NCI-H748 (cell line): Measurements from ENCODE around the gene IL1RAPL1.

Source experiments
- DNase-seq: peaks from one replicate; lab custom pipeline; 2025; ENCODE audit not compliant: unreplicated experiment; lab: John Stamatoyannopoulos, UW

The IL1RAPL1 gene

DNA sequence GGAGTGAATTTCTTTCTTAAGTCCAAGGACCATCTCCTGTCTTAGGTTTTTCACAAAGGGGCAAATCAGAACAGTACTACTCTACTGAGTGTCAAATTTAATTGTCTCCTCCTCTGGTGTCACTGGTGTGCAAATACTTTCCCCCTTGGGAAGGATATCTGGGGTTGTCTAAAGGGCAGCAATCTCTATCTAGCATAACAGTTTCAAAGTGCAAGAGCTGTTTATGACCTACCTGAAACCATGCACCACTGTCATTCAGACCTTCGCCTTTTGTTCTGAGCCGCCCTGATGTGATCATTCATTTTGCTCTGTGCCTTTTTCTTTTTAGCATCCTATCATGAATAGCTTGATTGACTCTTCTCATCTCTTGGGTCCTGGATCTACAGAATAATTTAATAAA lies 39.3 kb downstream of the IL1RAPL1 start:
- DNase-seq: no peak

DNA sequence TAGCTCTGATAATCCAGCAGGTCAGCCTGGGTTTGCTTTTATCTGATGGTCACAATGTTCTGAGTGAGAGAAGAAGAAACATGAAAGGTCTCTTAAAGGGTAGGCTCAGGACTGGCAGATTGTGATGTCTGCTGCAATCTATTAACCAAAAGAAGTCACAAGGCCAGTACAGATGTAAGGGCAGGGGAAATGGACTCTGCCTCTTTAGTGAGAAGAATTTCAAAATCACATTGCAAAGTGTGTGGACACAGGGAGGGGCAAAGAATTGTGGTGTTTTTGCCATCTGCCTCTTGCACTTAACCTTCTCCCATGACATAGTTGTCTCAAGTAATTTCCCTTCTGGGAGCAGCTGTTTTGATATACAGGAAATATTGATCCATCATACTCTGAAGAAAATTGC lies 40.9 kb downstream of the IL1RAPL1 start:
- no peak for DNase-seq

DNA sequence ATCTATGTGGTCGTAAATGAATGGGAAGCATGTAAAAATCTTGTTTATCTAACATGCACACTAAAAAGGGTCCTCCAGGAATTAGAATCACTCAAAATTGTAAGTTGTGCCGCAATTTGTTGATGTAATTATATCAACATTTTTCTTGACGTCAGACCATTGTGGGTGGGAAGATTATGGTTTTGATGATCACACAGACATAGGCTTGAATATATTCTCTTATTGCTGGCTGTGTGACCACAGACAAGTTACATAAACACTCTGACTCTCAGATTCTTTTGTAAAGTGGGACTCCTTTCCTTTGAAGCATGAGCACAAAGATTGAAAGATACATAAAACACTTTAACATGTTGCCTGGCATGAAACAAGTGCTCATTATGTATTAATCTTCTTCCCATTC lies 51.5 kb downstream of the IL1RAPL1 start:
- no peak for DNase-seq

DNA sequence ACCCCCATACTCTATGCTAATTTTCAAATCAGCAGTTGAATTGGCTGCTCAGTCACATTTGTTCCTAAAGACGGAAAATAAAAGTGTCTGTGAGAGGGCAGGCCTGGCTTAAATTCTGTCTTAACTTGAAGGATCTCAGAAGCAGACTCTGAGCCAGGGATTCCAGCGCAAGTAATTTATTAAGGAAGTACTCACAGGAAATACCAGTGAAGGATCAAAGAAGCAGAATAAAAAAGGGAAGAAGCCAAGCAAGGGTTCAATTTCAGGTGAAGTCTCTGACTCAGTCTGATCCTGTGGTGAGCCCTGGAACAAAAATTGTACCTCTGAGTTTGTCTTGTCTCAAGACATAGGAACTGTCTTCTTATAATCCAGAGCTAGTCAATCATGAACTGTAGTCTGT lies 52.2 kb downstream of the IL1RAPL1 start:
- no peak for DNase-seq

DNA sequence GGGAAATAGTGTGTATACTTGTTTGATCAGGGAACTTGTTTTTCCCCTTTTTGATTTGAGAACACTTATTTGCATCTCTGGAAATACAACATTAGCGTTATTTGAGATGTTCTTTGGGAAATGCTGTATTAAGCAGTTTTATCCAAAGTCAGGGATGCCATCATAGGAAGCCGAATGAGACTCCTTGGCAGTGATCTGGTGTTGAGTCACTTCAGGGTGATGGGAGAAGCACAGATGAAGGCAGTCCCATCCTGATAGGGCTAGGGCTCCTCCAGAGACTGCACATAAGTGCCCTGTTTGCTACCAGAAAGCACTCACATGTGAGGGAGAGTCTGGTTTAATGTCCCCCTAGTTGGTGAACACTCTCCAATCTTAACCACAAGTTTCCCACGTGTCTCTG lies 62.3 kb downstream of the IL1RAPL1 start:
- no peak for DNase-seq

DNA sequence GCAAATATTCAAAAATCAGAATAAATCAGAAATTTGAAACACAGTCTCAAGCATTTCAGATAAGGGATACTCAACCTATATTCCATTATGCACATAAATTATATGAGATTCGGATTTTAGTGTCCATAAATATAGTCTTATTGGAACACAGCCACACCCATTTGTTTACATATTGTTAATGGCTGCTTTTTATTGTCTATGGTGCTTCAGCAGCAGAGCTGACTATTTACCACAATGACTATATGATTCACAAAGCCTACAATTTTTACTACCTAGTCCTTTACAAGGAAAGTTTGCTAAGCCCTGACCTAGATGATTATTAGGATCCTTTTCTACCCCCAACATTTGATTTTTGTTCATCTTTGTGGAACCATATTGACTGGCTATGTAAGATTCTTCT lies 63.9 kb downstream of the IL1RAPL1 start:
- DNase-seq: peak; percentile 46

DNA sequence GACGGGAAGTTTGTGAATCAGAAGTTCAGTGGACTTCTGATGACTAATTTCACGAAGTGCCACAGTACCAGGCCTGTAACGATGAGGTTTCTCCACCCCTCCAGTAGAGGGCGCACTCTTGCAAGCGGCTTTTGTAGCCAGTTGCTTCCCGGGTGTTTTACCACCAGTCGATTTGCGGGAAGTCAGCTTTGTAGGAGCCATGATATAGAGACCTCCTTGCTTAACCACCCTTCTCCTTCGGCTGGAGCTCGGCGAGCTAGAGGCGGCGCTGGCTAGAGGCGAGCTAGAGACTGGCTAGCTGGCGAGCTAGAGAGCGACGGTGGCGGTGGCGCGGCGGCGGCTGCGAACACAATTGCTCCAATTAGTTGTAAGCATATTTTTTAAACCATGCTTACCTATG lies 72.0 kb downstream of the IL1RAPL1 start:
- no peak for DNase-seq

DNA sequence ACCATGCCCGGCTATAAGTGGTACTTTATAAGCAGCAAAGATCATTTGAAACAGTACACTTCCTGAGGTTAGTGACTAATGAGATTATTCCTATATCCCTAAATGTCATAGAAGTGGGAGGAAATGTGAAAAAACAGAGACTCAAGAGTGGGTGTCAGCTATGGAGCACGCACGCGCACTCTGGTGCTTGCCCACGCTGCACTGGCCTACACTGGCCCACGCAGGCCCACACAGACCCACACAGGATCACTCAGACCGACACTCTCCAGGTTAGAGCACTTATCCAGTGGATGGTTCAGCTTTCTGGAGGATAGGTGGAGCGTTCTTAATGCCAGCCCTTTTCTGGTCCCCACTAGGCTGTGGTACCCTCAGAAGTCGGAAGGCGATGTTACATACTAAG lies 78.5 kb downstream of the IL1RAPL1 start:
- DNase-seq: no peak

DNA sequence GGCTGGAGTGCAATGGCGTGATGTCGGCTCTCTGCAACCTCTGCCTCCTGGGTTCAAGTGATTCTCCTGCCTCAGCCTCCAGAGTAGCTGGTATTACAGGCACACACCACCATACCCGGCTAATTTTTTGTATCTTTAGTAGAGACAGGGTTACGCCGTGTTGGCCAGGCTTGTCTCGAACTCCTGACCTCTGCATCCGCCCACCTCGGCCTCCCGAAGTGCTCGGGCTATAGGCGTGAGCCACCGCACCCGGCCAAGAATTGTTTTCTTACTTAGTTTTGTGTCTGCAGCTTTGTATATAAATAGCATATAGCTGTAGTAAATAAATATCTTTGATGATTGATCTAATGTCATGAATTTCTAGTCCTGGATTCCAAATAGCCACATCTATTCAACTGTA lies 81.1 kb downstream of the IL1RAPL1 start:
- DNase-seq: no peak

DNA sequence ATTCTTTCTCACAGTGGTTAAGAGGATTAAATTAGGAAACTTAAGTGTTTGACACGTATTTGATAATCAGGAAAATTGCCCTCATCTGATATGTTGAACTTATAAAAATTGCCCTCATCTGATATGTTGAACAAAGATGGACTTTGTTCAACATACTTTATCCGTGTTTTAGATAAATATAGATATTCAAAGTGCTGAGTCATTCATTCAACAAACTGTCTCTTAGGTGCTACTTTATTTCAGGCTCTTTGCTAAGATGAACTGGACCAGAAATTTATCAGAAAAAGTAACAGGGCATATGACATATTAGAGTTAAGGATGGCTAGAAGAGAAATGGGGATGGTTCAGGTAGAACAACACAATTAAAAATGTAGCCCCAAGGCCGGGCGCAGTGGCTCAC lies 81.7 kb downstream of the IL1RAPL1 start:
- no peak for DNase-seq

DNA sequence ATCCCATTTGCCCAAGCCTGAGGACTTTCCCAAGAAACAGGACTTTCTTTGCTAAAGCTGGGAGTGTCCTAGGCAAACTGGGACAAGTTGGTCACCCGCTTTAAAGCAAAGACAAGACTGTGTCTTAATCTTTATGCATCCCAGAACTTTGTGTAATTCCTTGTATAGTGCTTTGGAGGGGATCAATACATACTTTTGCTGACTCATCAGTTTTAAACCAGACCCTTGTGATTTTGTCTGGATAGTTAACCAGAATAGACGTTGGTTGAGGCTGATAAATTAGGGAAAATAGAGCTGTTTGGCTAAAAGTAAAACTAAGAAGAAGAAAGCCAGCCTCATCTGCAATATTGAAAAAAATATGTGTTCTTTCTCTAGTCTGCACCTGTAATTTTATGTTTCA lies 82.8 kb downstream of the IL1RAPL1 start:
- no peak for DNase-seq

DNA sequence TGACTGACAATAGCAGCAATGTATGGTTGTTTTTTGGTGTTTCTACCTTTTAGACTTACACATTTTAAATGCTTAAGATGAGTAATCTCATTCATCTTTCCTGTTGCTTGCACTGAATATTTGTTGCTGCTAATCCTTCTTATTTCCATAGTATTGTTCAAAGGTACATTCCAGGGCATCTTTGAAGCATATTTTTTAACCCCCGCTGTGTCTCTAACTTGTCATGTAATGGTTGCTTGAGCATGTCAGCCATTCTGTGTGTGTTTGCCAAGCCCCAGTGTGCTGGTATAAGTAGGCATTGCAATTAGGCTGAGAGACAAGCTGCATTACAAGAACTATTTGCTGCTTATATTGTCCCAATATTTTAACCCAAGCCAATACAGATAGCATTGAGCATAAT lies 87.9 kb downstream of the IL1RAPL1 start:
- no peak for DNase-seq

DNA sequence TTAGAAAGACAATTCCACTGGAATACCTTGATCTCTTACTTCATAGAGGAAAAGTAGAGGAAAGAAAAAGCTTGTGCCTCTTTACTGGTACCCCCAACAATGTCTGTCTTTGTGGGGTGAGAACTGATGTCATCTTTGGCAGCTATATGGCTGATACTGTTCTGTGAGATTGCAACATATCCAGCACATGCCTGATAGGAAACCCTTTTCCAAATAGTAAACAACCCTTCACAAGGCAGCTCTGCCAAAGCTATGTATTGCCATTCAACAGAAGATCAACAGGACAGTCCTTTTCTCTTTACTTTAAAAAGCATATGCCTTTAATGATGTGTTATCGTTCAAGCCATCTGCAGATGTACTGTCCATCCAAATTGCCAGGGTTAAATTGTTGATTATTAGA lies 105.9 kb downstream of the IL1RAPL1 start:
- DNase-seq: no peak

DNA sequence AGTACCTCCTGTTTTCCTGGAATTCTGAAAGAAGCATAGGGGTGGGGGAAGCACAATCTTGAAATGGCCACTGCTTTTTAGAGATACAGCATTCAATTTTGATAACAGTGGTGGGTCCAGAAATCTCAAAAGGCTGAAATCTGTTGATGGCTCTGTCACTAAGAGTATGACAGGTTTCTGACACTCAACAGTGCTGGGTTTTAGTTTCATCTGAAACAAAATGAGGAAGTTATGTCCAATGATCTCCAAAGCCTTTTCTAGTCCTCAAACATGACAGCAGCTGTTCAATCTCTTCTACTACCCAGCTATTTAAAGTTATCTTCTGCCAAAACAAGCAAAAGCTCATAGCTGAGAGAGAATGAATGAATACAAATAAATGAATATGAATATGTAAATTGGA lies 110.5 kb downstream of the IL1RAPL1 start:
- DNase-seq: no peak

DNA sequence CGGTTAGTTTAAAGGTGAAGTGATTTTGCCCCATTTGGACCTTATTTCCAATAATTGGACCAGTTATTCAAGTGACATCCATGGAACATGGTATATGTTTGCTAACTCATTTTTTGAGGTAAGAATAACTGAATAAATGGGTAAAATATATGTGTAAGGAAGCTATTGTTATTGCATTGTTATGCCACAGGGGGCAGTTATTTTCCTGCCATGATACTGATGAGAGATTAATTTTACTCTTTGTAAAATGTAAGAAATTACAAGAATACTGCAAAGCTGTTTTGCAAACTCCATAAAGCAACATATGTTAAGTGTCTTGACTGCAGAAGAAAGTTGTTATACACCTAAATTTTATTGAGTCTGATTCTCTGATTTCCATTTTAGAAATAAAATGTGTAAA lies 114.0 kb downstream of the IL1RAPL1 start:
- no peak for DNase-seq

DNA sequence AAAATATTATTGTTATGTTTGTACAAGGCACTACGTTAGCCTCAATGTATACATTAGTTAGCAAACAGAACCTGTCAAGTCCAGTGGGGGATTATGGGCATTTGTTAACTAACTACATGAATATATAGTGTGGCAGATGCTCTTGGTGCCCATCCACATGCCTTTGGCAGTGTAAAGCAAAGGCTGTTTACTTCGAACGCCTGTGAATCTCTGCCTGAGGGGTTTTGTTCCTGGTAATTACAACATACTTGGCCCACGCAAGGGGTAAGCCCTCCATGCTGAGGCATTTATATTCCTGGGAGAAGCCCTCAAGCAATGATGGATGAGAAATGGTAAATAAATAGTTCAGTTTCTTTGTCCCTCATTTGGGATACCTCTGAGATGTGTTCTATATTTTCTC lies 119.7 kb downstream of the IL1RAPL1 start:
- DNase-seq: no peak

DNA sequence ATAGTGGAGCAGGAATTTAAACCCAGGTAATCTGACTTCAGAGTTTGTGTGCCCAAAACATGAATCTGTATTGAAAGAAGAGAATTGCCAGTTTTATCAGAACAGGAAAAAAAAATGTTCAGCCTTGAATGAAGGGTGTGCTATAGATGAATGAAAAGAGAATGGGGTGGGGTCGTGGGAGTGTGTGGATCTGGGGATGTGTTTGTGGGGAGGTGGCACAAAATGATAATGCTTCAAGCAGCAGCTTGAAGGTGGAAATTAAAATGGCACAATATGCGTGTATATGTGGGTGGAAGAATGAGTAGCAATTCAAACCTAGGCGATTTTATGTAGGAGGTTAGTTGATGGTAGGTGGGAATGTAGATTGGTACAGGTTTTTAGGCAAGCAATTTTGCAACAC lies 122.2 kb downstream of the IL1RAPL1 start:
- no peak for DNase-seq

DNA sequence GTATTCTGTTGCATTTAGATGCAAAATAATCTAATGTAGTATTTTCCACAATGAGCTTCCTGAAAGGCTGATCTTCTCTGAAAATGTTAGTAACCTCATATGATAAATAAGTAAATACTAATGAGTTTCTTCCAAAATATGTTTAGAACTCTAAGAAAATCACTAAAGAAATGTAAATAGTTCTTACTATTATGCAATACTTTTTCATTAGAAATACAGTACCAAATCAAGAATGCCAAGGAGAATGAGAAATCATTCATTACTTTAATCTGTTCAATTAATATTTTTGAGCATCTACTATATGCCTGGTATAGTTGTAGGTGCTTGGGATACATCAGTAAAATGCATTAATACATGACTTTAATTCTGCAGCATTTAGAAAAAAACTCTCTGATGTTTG lies 130.6 kb downstream of the IL1RAPL1 start:
- DNase-seq: no peak

DNA sequence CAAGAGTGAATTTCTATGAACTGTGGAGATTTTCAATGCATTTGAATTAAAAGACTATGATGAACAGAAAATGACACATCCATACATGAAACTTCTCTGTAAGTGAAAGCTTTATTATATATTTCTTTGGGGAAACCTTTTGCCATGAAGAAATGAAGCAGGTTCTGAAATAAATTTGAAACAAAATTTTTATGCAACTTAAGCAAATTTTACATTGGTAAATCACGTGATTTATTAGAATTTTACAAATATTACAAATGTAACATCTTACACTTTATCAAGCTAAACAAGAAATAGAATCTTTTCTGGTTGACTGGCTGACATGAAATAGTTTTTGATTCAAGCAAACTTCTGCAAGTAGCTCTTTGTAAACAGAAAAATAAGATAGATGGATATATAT lies 131.2 kb downstream of the IL1RAPL1 start:
- no peak for DNase-seq

DNA sequence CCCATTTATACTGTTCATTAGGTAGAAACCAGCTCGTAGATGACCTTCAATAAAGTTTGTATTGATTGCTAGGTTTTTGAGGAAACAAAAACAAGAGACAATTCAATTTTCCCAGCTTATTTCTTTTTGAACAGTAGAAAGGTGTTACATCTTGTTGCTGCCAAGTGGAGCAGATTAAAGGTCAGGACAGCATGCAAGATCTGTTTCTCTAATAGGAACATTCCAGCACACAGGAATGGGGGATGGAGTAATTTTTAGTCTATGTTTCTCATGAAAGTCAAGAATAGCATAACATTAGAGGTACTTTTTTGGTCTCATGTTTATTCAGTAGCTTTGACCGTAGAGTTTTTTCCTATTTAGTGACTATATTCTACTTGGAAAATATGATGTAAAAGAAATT lies 132.4 kb downstream of the IL1RAPL1 start:
- DNase-seq: no peak

DNA sequence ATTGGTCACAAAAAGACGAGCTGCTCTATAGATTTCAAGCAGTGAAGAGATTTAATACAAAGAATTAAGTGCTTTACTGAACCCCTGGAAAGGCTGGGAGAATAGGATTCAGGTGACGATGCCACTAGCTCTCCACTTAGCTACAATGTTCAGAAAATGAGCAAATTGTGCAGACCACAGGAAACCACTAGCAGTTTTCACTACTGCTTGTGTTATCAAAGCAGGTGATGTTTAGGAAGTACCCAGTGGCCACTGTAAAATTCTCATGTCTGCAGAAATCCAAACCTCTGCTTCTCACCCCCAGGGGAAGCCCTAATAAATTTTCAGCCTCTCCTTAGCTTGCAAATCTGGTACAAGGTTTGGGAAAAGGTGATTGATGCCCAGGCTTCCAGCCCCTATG lies 165.1 kb downstream of the IL1RAPL1 start:
- DNase-seq: no peak

DNA sequence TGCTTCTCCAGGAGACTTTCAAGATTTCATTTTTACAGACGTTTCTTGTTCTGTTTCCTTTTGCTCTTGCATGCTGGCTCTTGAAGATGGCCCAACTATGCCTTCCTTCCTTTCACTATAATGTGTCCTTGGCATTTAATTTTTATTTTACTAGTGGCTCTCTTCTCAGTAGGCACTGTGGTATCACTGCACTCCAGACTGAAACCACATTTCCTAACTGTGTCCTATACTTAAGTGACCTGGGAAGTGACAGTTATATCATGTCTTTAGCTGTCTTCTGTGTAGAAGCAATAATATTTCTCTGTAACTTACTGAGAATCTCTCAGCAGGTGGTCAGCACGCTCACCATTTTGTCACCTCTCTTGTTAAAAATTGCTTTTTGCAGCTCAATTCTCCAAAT lies 168.9 kb downstream of the IL1RAPL1 start:
- no peak for DNase-seq

DNA sequence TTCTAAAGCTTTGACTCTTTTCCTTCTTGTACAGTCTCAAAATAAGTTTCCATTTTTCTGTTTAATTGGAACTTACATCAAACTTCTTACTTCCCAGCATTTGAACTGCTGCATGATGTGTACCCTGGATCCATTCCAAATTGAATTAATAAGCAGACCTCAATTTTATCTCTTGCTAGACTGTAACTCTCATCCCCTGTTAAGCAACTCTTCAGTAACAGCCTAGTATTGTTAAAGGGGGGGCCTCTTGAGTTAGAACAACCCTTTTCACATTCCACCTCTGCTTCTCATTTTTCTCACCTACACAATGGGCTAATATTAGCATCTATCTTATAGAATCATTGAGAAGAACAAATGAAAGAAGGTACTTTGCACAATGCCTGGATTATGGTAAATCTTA lies 169.4 kb downstream of the IL1RAPL1 start:
- no peak for DNase-seq

DNA sequence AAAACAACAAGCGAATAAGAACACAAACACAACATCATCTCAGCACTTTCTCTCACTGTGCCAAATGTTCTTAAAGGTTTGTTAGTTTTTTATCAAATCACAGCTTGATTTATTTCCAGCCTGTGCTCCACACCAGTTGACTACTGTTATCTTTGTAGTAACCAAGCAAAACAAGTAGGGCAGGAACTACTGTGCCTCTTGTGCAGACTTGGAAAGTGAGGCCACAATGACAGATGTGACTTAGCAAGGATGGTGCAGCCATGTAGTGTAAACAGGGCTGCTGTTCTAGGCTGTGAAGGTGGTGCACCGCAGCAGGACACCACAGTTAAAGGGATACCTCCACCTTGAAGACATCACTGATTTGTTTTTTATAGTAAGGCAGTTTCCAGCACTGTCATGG lies 170.0 kb downstream of the IL1RAPL1 start:
- no peak for DNase-seq
